Inflammatory macrophage (primary cell): Measurements from ENCODE around the gene ITGA7.
A peak's percentile ranks its signal among the peaks of the same experiment; 100 is the strongest.

Experiments used
- DNase-seq, 2 donors: peaks; one replicate each; pipeline ENCODE4 v3.0.0-alpha.2; 2020 to 2022

Gene ITGA7

DNA sequence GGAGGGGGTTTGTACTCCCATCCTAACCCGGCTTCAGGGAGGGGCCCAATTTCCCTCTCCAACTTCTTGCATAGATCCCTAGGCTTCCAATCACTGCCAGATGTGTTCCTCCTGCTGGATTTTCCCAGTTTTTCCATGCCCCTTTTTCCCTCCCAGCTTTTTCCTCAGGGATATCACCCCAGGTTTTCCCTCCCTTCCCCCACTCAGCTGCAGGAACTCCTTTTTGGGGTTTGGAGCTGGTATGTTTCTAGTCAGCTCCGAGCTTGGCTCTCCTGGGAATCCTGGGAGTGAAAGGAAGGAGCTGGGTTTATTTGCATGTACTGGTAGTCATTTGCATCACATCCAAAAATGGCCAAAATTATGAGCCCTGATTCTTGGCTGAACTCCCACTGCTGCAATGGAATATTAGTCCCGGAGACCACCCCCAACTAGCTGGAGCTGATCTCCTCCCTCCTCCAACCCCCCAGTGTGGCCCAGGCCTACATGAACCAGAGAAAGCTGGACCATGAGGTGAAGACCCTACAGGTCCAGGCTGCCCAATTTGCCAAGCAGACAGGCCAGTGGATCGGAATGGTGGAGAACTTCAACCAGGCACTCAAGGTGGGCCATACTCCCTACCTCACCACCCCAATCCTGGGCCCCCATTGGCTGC lies 11.0 kb upstream of the ITGA7 start:
- DNase-seq: no peak

- no peak for DNase-seq
Observed at GRCh38 chr12:55718015-55718414, 10.3 kb upstream of the ITGA7 start.

- peak in 1 of 2 donors; percentile 27 for DNase-seq
Observed at GRCh38 chr12:55717011-55718007, 9.6 kb upstream of the ITGA7 start.

DNA sequence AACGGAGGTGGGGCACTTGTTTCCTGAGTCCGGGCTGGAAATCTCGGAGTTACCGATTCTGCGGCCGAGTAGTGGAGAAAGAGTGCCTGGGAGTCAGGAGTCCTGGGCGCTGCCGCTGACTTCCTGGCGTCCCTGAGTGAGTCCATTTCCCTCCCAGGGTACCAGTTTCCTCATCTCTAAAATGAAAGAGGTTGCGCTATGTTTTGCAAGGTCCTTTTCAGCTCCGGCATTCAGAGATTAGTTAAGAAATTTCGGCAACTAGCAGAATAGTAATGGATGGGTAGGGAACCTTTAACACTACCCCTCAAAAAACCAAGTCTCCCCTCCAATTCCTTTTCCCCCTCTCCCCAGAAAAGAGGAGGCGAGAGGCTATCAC lies 8.9 kb upstream of the ITGA7 start:
- DNase-seq: peak; percentile 40 to 55

- DNase-seq: peak; percentile 67 to 80
Observed at GRCh38 chr12:55715833-55716581, 8.3 kb upstream of the ITGA7 start, which contains the start of gene BLOC1S1. Gene BLOC1S1 (plus strand): TSS chr12:55716046. CDS start chr12:55716052, 6 bp downstream.

DNA sequence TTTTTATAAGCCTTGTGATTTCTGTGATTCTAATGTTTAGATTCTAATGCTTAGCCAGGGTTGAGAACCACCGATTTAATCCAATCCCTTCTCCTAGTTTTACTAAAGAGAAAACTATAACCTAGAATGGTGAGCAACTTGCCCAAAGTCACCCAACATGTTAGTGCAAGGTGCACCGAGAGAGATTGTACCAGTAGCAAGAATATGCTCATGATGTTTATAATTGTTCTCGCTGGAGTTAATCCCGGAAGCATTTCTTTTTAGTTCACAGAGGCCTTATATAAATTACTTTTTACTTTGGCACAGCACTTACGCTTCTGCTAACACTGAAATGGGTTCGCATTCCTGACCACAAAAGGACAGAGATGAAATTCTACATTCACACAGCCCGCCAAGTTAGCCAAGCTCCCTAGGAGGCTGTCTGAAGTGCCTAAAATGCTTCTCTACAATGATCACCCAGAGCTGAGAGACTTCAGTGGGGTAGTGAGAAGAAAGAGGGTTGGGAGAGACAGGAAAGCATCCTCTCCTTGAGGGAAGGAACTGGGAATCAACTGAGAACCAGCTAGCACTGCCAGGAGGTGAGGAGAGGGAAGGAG lies 7.6 kb upstream of the ITGA7 start:
- DNase-seq: no peak

GRCh38 chr12:55713721-55714120 lies 6.0 kb upstream of the ITGA7 start:
- no peak for DNase-seq

GRCh38 chr12:55712700-55713415 lies 5.2 kb upstream of the ITGA7 start:
- no peak for DNase-seq

DNA sequence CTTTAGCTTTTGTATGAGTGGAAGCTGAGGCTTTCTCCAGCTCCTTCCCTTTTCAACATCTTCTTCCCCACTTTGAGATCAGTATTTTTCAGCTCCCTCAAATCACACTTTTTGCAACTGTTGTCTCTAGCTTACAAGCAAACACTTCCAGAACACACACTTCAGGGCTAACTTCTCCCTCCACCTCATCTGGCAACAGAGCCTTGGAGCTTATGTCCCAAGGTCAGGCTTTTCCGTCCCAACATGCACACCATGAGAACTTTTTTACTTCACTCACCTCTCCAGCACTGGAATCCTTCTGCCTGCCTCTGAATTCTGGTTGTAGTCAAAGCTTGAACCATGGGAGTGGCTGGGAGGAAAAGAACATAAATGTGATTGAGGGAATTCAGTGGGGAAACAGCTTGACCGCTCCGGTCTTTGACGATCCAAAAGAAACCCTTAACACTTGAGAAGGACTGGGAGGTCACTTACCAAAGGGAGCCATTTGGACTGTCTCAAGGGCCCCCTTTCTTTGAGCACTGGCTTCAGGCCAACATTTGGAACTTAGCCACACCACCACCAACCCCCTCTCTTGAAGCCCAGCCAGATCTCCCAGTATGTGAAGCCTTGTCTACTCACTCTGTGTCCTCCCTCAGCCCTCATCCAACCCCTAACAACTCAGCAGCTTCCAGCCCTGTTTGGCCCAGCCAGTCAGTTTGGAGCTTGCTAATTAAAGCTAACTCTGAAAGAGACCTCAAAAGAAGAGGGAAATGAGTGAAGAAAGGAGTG lies 4.3 kb upstream of the ITGA7 start:
- DNase-seq: no peak

DNA sequence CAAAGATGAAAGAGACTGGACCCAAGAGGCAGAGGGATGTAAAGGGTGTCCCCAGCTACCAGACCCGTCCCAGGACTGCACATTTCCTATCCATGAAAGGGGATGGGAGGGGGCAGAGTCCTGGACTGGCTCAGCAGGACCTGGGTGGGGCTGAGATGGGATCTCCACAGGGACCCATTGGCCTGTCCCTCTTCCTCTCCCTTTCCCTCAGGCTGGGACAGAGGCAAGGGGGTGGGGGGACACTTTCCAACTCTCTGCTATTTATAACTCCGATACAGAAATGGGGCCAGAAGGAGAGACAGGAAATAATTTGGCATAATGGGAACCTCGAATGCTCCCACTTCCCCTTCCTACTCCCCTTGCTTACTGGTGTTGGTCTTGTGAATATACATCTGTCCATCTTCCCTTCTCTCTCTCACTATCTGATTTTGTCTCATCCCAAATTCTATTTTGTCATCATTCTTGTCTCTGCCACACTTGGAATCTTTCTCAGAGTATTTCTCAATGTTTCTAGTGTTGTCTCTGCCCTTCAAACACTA lies 1.1 kb upstream of the ITGA7 start:
- DNase-seq: peak; percentile 19 to 26

DNA sequence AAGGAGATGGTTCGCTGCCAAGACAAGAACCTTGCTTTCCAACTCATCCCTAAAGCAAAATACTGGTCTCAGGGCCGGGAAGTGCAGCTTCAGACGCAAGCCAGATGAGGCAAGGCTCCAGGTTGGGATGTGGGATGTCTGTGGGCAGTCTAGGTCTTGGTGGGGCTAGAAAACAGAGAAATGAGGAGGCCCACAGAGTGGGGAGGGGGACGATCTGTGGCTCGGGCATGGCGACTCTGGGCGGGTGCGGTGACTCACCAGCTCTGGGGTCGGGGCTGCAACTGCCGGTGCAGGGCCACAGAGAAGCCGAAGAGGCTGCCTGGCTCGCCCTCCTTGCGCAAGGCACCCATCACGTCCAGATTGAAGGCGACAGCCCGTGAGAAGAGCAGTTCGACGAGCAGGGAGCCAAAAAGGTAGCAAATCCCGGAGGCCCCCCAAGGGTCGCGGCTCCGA lies 459 bp downstream of the ITGA7 start:
- DNase-seq: no peak

- DNase-seq: no peak
Observed at GRCh38 chr12:55706568-55707218, 1.0 kb downstream of the ITGA7 start.

DNA sequence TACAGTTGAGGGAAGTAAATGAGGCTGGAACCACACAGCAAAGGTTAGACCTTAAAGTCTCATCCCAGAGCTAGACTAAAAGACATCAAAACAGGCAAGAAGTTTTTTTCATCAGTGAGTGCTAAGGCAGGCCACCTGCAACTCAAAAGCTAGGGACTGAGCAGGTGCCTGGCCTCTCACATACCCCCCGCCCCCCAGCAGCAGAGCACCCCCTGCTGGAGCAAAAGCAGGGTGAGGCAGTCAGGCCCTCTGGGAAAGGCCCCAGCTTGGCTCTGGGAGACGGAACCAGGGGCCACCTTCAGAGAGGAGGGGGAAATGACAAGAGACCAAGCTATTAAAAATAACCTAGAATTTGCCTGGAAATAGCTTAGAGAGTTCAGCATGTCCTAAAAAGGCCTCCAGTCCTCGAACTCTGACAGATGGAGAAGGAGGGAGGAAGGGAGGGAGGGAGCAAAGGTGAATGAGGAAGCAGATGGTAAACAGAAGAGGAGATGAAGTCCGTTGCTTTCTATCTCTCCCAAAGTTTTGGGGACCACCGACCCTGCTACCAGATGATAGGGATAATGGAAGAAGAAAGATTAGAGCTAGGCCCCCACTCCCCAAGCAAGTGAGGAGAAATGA lies 1.8 kb downstream of the ITGA7 start:
- DNase-seq: no peak

DNA sequence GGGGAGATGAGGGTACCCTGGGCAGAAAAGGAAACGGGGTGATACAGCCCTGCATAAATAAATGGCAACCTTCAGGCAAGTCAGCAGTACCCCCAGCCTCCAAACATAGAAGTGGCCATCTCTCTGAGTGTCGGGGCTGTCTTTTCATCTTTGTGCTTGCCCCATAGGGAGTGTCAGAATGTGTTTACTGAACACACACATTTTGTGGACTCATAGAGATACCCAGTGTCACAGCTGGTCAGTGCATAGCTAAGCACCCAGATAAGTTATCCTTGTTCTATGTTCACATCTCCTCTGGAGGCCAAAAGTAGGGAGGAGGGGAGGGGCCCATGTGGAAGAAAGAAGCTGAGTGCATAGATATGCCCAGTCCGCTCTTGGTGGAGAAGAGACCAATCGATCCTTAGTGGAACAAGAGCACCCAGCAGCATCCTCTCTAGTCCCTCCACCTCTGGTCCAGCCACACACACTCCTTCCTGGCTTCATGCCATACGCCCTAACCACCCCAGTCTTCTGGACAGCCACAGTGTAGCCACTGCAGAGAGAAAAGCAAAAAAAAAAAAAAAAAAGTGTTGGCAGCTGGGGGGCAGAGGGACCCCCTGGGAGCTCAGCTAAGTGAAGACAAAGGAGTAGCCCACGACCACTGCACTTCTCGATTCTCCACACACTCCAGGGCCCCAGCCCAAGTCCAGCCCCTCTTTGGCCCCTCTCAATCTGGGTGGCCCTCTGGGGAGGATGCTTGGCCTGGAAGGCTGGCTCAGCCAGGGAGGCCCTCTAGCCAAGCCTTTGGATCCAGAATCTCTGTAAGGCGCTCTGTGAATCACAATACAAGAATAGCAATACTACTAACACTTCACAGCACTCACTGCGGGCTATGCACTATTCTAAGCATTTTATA lies 2.6 kb downstream of the ITGA7 start:
- no peak for DNase-seq

- DNase-seq: no peak
Observed at GRCh38 chr12:55703901-55704761, 3.6 kb downstream of the ITGA7 start.

- DNase-seq: no peak
Observed at GRCh38 chr12:55703288-55703687, 4.4 kb downstream of the ITGA7 start.

DNA sequence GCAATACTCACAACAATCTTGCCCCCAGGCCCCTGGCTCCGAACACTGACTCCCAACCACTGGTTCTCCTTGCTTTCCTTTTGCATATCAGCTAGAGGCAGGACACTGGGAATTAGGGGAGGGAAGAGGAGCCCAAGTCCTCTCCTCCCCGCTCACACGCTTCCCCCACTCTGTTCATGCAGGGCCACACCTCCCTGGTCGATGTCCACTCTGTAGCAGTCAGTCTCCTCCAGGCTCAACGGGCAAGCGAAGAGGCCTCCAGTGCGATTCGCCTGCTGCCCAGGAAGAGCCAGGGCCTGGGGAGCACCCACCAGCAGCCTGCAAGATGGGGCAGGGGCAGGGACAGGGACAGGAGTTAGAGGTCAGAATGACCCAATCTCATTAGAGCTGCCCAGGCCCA lies 4.8 kb downstream of the ITGA7 start:
- DNase-seq: no peak
